GM23338 (cell line): ENCODE data around the gene YY2. TPM values are rescaled to one million over a fixed set of nuclear protein-coding genes. Genes with fewer than 3 reads are reported as not detected.

Experiments
- ATAC-seq: fragments of 200-7000 bp; cut with Tn5 transposase; 3 replicates; pipeline ENCODE4 v1.9.1; 2020
- DNase-seq: peaks from one replicate; pipeline ENCODE4 v3.0.0-alpha.2; 2015; ENCODE audit warnings: low spot score
- H2AFZ ChIP-seq: fragments of 200-600 bp; sonication (generic); 2 replicates; pipeline ENCODE4 v1.8.0; 2016; ENCODE audit warnings: antibody characterized with exemption, mild to moderate bottlenecking, moderate library complexity
- H3F3A ChIP-seq: fragments of 200-600 bp; sonication (generic); replicated peaks from 2 replicates; pipeline ENCODE4 v1.8.0; 2017; ENCODE audit warnings: antibody characterized with exemption, mixed run types, low read depth
- H3K27ac ChIP-seq: fragments of 200-600 bp; sonication (generic); 2 replicates; pipeline ENCODE4 v1.6.1; 2016; ENCODE audit warnings: low read depth
- H3K27me3 ChIP-seq: fragments of 200-600 bp; sonication (generic); 2 replicates; pipeline ENCODE4 v1.8.0; 2016; ENCODE audit warnings: mild to moderate bottlenecking, mixed run types, moderate library complexity; ENCODE audit not compliant: insufficient read depth
- H3K36me3 ChIP-seq: fragments of 200-600 bp; sonication (generic); 2 replicates; pipeline ENCODE4 v1.8.0; 2016; ENCODE audit warnings: mild to moderate bottlenecking; ENCODE audit not compliant: insufficient read depth
- H3K4me1 ChIP-seq: fragments of 200-600 bp; sonication (generic); 2 replicates; pipeline ENCODE4 v1.8.0; 2016; ENCODE audit warnings: mild to moderate bottlenecking, moderate library complexity; ENCODE audit not compliant: insufficient read depth
- H3K4me2 ChIP-seq: fragments of 200-600 bp; sonication (generic); 2 replicates; pipeline ENCODE4 v1.7.1; 2017; ENCODE audit warnings: mixed run types
- H3K4me3 ChIP-seq: fragments of 200-600 bp; sonication (generic); 2 replicates; pipeline ENCODE4 v1.6.1; 2016; ENCODE audit warnings: mixed run types
- H3K79me2 ChIP-seq: fragments of 200-600 bp; sonication (generic); replicated peaks from 2 replicates; pipeline ENCODE4 v1.8.0; 2017; ENCODE audit warnings: mild to moderate bottlenecking; ENCODE audit not compliant: insufficient read depth
- H3K9me2 ChIP-seq: fragments of 200-600 bp; sonication (generic); 2 replicates; pipeline ENCODE4 v1.8.0; 2017; ENCODE audit not compliant: insufficient read depth
- H4K20me1 ChIP-seq: fragments of 200-600 bp; sonication (generic); replicated peaks from 2 replicates; pipeline ENCODE4 v1.8.0; 2017; ENCODE audit warnings: mild to moderate bottlenecking; ENCODE audit not compliant: insufficient read depth
- H3K27ac Mint-ChIP-seq: 2 replicates; pipeline ENCODE4 v1.8.0; 2020; ENCODE audit warnings: inconsistent platforms, mild to moderate bottlenecking, moderate library complexity, mixed read lengths
- H3K27me3 Mint-ChIP-seq: 3 replicates; pipeline ENCODE4 v1.8.0; 2022; ENCODE audit warnings: low read depth, mild to moderate bottlenecking, moderate library complexity, mixed read lengths, inconsistent platforms; ENCODE audit not compliant: insufficient read depth, poor library complexity
- H3K36me3 Mint-ChIP-seq: 3 replicates; pipeline ENCODE4 v1.8.0; 2021; ENCODE audit warnings: low read depth, mild to moderate bottlenecking, inconsistent platforms, moderate library complexity, mixed read lengths
- H3K4me1 Mint-ChIP-seq: 3 replicates; pipeline ENCODE4 v1.8.0; 2020; ENCODE audit warnings: mild to moderate bottlenecking, inconsistent platforms, mixed read lengths
- H3K4me3 Mint-ChIP-seq: 3 replicates; pipeline ENCODE4 v1.8.0; 2021; ENCODE audit warnings: moderate library complexity, mild to moderate bottlenecking, inconsistent platforms, mixed read lengths
- H3K9me3 Mint-ChIP-seq: 3 replicates; pipeline ENCODE4 v1.8.0; 2020; ENCODE audit warnings: moderate library complexity, mild to moderate bottlenecking, inconsistent platforms, mixed read lengths
- CTCF ChIP-seq, 2 experiments: fragments of 200-600 bp in 1 of 2; sonication (generic) in 1 of 2; conservative IDR thresholded peaks; 2 replicates each; pipeline versions ENCODE4 v1.5.1 to v1.6.1; 2016 to 2017; ENCODE audit warnings: antibody characterized with exemption in 2 of 2, low read depth in 2 of 2, mild to moderate bottlenecking in 2 of 2, moderate library complexity in 1 of 2
- ETS1 ChIP-seq: IDR thresholded peaks from 2 replicates; pipeline ENCODE4 v1.6.1; 2016; ENCODE audit warnings: antibody characterized with exemption
- EZH2 ChIP-seq: fragments of 200-600 bp; sonication (generic); IDR thresholded peaks from one replicate; pipeline ENCODE4 v1.8.0; 2017; ENCODE audit warnings: antibody characterized with exemption, mild to moderate bottlenecking, low read depth; ENCODE audit not compliant: unreplicated experiment
- NANOG ChIP-seq: IDR thresholded peaks from 2 replicates; pipeline ENCODE4 v1.6.1; 2016; ENCODE audit warnings: antibody characterized with exemption, borderline replicate concordance
- STAT1 ChIP-seq: IDR thresholded peaks from one replicate; pipeline ENCODE4 v1.6.1; 2016; ENCODE audit warnings: antibody characterized with exemption; ENCODE audit not compliant: unreplicated experiment
- ZNF114 ChIP-seq: fragments of 250-450 bp; sonication (Bioruptor Pico); IDR thresholded peaks from 2 replicates; pipeline ENCODE4 v1.5.0; 2020; ENCODE audit warnings: mild to moderate bottlenecking, moderate library complexity
- ZNF331 ChIP-seq: fragments of 250-450 bp; sonication (Bioruptor Pico); IDR thresholded peaks from 2 replicates; pipeline ENCODE4 v1.5.0; 2020; ENCODE audit warnings: low read depth, mild to moderate bottlenecking, moderate library complexity
- ZNF462 ChIP-seq: fragments of 250-450 bp; sonication (Bioruptor Pico); IDR thresholded peaks from 2 replicates; pipeline ENCODE4 v1.5.0; 2020; ENCODE audit warnings: mild to moderate bottlenecking, moderate library complexity
- polyA plus RNA-seq: library from polyadenylated mRNA; unstranded; fragments of >200 nt; fragmentation: Nextera tagmentation; extraction: Ambion mirVana; gene quantifications from 2 replicates; pipeline ENCODE4 v1.2.1, GENCODE V29; 2016
- total RNA-seq: library from RNA; depleted of rRNA; stranded (reverse); fragments of >200 nt; shearing (Covaris generic); gene quantifications from 2 replicates; pipeline ENCODE4 v1.2.3, GENCODE V29; 2014

Gene YY2
- total and polyA plus RNA-seq, 2 experiments from 2014 or later = 1.0 to 1.3 TPM

GRCh38 chrX:21831496-21831895 lies 24.3 kb upstream of the YY2 start:
- H3F3A ChIP-seq = no peaks in the 10 kb centered on the region
- Mint-ChIP-seq H3K27me3 (peaks cover 2% of the 10 kb centered on the region), H3K9me3 (no peaks in the 10 kb centered on the region), H3K4me1 (peaks cover 18% of the 10 kb centered on the region; the same call in 2 of the 3 replicates), H3K36me3 (no peaks in the 10 kb centered on the region), H3K4me3 (no peak overlapping the region), H3K27ac (no peak overlapping the region)
- ATAC-seq (no peak), DNase-seq (no peak)
- H3K9me2 ChIP-seq = no peaks in the 10 kb centered on the region
- no peaks in the 10 kb centered on the region for H3K79me2 ChIP-seq
- no peak overlapping the region for H3K27ac ChIP-seq
- TF ChIP-seq ZNF114 (CRISPR knock-in tag) (no peak), ETS1 (no peak)
- no peaks in the 10 kb centered on the region for H4K20me1 ChIP-seq
- 0 out of 2 replicates have a peak, but pooled peaks cover 9% of the 10 kb centered on the region for H3K4me1 ChIP-seq
- no peak overlapping the region for H2AFZ ChIP-seq
- H3K27me3 ChIP-seq = no peaks in the 10 kb centered on the region
- H3K4me2 ChIP-seq = no peak overlapping the region
- no peak overlapping the region for H3K4me3 ChIP-seq
- no peaks in the 10 kb centered on the region for H3K36me3 ChIP-seq

- no peak overlapping the region for H3K27ac Mint-ChIP-seq
- Histone ChIP-seq H3K9me2 (no peaks in the 10 kb centered on the region), H3K4me1 (peaks cover 13% of the 10 kb centered on the region), H3K4me2 (no peak overlapping the region), H3F3A (no peaks in the 10 kb centered on the region), H4K20me1 (no peaks in the 10 kb centered on the region), H3K27ac (no peak overlapping the region), H3K27me3 (no peaks in the 10 kb centered on the region), H3K36me3 (no peaks in the 10 kb centered on the region), H2AFZ (no peak overlapping the region), H3K4me3 (no peak overlapping the region), H3K79me2 (peaks cover 11% of the 10 kb centered on the region; the same call in 1 of the 2 replicates)
- no peak for ATAC-seq
- H3K4me1 Mint-ChIP-seq = peaks cover 16% of the 10 kb centered on the region; the same call in 2 of the 3 replicates
- H3K9me3 Mint-ChIP-seq = no peaks in the 10 kb centered on the region
- no peak overlapping the region for H3K4me3 Mint-ChIP-seq
- peaks cover 4% of the 10 kb centered on the region for H3K27me3 Mint-ChIP-seq
- H3K36me3 Mint-ChIP-seq = no peaks in the 10 kb centered on the region
- peak in 1 of 2 experiments; percentile 27; a peak in 2 of 4 replicates for TF ChIP-seq CTCF (conservative IDR thresholded peaks at IDR 0.05; ENCODE audit: low read depth in 2 of 2)
- TF ChIP-seq ZNF331 = no peak
- no peak for DNase-seq
These were observed 18.7 kb upstream of the YY2 start for GRCh38 chrX:21837056-21837455.

- DNase-seq (no peak), ATAC-seq (no peak)
- Mint-ChIP-seq H3K4me1 (peaks cover 6% of the 10 kb centered on the region; the same call in 2 of the 3 replicates), H3K27me3 (peaks cover 2% of the 10 kb centered on the region), H3K4me3 (peak overlapping the region; percentile 89), H3K9me3 (no peaks in the 10 kb centered on the region), H3K27ac (peak overlapping the region; percentile 88), H3K36me3 (peaks cover 3% of the 10 kb centered on the region; the same call in 2 of the 3 replicates)
- Histone ChIP-seq H2AFZ (0 out of 2 replicates have a peak overlapping the region, but pooled peaks have one; percentile 87), H3K36me3 (no peaks in the 10 kb centered on the region), H3K27ac (peak overlapping the region; percentile 83; the same call in 1 of the 2 replicates), H3K79me2 (peaks cover 11% of the 10 kb centered on the region; the same call in 1 of the 2 replicates), H3K9me2 (no peaks in the 10 kb centered on the region), H3F3A (no peaks in the 10 kb centered on the region), H3K4me3 (peak overlapping the region; percentile 73), H3K27me3 (no peaks in the 10 kb centered on the region), H4K20me1 (no peaks in the 10 kb centered on the region), H3K4me2 (peak overlapping the region; percentile 78), H3K4me1 (peaks cover 13% of the 10 kb centered on the region)
- no peak for TF ChIP-seq EZH2
- TF ChIP-seq STAT1 = no peak
- TF ChIP-seq ZNF462 (CRISPR knock-in tag) = no peak
- TF ChIP-seq NANOG = no peak
These were observed 16.9 kb upstream of the YY2 start for GRCh38 chrX:21838937-21839333.
